Tibial artery (tissue), 4 donors: Measurements from ENCODE around the gene KREMEN1.
"Not testable (repeated sequence)": the region's sequence is repeated elsewhere in the genome, so short reads cannot be mapped to it uniquely, and the experiment has no call there.

Experiments used
- DNase-seq, 2 donors: peaks; one replicate each; pipeline ENCODE4 v3.0.0-alpha.2; 2019
- H3K27ac ChIP-seq, 2 donors: fragments of 200-600 bp; sonication (generic) in 1 of 2; 1 replicate in 1 of 2; 2 replicates in 1 of 2; pipeline ENCODE4 v1.5.1; 2018 to 2019; ENCODE audit warnings: mild to moderate bottlenecking in 1 of 2
- H3K27me3 ChIP-seq, 2 donors: fragments of 200-600 bp; sonication (generic) in 1 of 2; one replicate each; pipeline versions ENCODE4 v1.5.1 to v1.6.0; 2016 to 2019
- H3K36me3 ChIP-seq, 3 donors: fragments of 200-600 bp; sonication (generic) in 2 of 3; one replicate each; pipeline ENCODE4 v1.5.1; 2016 to 2019; ENCODE audit warnings: mild to moderate bottlenecking in 2 of 3
- H3K4me1 ChIP-seq, 4 donors: fragments of 200-600 bp; sonication (generic) in 2 of 4; 1 replicate in 3 of 4; 2 replicates in 1 of 4; pipeline ENCODE4 v1.5.1; 2016 to 2019
- H3K4me3 ChIP-seq, 2 donors: fragments of 200-600 bp; sonication (generic) in 1 of 2; 1 replicate in 1 of 2; 2 replicates in 1 of 2; pipeline ENCODE4 v1.5.1; 2018 to 2019; ENCODE audit warnings: mild to moderate bottlenecking in 2 of 2
- H3K9me3 ChIP-seq, 3 donors: fragments of 200-600 bp; sonication (generic) in 1 of 3; one replicate each; pipeline ENCODE4 v1.5.1; 2016 to 2019
- intact Hi-C: fragments of 100-400 bp; cut with DNase I; formaldehyde crosslinking; loops from one replicate; pipeline ENCODE4 v1.15.0; 2023; ENCODE audit warnings: low total_unique reads
- TF ChIP-seq, protein P1 (sequence below), 2 experiments: fragments of 200-600 bp in 1 of 2; fragments of 450-650 bp in 1 of 2; IDR thresholded peaks; one replicate each; pipeline ENCODE4 v1.5.1; 2017 to 2019; ENCODE audit warnings: antibody characterized with exemption in 2 of 2, mild to moderate bottlenecking in 1 of 2, moderate library complexity in 1 of 2

The KREMEN1 gene

DNA sequence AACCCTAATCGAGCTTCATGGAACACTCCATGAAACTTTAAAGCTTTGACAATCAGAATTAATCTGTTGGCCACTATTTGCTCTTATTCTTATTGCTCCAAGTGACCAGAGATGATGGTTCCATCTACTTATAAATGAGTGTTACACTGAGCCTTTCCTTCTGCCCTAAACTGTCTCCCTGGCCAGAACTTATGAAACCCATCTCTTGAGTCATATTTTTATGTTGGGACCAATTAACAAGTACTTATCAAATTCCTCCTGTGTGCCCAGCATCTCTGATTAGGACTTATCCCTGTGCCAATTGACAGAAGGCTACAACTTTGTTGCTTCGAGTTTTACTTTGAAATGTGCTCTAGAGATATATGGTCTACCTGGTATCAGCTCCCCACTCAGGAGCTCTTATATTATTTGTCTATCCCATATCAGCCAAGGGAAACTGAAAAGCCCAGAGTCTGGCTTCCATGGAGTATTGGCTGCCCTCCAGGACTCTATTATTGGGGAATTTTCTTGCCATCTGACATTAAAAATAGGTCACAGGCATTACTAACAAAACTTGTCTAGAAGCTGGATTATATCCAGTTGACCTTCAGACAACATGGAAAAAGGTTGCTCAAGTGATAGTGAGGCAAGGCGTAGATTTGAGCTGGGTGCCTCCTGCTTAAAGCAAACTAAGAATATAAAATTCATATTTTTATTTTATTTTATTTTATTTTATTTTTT is 8.8 kb downstream of the KREMEN1 start:
- Histone ChIP-seq H3K9me3 (no peaks in the 10 kb centered on the region), H3K4me1 (no peaks in the 10 kb centered on the region), H3K4me3 (no peak overlapping the region), H3K27me3 (no peaks in the 10 kb centered on the region), H3K36me3 (no peaks in the 10 kb centered on the region), H3K27ac (no peak overlapping the region)
- no peak for DNase-seq
- intact Hi-C loops, result no loop called here
- TF ChIP-seq, protein P1, sequence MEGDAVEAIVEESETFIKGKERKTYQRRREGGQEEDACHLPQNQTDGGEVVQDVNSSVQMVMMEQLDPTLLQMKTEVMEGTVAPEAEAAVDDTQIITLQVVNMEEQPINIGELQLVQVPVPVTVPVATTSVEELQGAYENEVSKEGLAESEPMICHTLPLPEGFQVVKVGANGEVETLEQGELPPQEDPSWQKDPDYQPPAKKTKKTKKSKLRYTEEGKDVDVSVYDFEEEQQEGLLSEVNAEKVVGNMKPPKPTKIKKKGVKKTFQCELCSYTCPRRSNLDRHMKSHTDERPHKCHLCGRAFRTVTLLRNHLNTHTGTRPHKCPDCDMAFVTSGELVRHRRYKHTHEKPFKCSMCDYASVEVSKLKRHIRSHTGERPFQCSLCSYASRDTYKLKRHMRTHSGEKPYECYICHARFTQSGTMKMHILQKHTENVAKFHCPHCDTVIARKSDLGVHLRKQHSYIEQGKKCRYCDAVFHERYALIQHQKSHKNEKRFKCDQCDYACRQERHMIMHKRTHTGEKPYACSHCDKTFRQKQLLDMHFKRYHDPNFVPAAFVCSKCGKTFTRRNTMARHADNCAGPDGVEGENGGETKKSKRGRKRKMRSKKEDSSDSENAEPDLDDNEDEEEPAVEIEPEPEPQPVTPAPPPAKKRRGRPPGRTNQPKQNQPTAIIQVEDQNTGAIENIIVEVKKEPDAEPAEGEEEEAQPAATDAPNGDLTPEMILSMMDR (IDR thresholded peaks at IDR 0.05), result no peak

DNA sequence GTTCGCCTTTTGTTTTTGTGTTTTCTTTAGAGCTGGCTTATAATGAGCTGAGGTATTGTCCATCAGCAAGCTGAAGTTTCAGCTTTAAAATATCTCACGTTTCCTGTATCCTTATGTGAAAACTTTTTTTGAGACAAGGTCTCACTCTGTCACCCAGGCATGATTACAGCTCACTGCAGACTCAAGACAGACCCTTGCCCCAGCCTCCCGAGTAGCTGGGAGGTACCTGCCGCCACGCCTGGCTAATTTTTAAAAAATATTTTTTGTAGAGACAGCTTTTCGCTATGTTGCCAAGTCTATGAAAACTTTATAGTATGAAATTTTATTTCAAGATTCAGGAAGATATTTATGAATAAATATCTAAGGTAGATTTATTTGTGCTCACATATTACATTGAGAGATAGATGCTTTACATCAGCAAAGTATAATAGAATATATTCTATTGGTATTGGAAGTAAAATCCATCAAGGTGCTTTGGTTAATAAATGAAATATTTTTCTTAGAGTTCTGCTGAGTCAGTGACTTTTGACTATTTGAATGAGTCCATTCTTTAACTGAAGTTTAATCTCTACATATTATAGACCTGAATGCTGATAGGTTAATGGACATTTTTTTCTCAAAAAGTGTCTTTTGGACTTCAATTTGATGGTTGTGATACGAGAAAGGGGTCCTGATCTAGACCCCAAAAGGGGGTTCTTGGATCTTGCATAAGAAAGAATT is 10.2 kb downstream of the KREMEN1 start:
- H3K27me3 ChIP-seq, result no peaks in the 10 kb centered on the region
- no peak overlapping the region for H3K27ac ChIP-seq
- TF ChIP-seq, protein P1 (IDR thresholded peaks at IDR 0.05), result no peak
- H3K4me3 ChIP-seq, result no peak overlapping the region
- no peak for DNase-seq
- intact Hi-C loops, result no loop called here
- no peaks in the 10 kb centered on the region for H3K36me3 ChIP-seq
- H3K4me1 ChIP-seq, result no peaks in the 10 kb centered on the region
- H3K9me3 ChIP-seq, result no peaks in the 10 kb centered on the region

DNA sequence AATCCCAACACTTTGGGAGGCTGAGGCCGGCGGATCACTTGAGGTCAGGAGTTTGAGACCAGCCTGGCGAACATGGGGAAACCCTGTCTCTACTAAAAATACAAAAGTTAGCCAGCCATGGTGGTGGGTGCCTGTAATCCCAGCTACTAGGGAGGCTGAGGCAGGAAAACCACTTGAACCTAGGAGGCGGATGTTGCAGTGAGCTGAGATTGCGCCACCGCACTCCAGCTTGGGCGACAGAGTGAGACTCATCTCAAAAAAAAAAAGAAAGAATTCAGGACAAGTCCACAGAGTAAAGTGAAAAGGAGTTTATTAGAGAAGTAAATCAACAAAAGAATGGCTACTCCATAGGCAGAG is 10.7 kb downstream of the KREMEN1 start:
- intact Hi-C loops, result not testable (repeated sequence)

DNA sequence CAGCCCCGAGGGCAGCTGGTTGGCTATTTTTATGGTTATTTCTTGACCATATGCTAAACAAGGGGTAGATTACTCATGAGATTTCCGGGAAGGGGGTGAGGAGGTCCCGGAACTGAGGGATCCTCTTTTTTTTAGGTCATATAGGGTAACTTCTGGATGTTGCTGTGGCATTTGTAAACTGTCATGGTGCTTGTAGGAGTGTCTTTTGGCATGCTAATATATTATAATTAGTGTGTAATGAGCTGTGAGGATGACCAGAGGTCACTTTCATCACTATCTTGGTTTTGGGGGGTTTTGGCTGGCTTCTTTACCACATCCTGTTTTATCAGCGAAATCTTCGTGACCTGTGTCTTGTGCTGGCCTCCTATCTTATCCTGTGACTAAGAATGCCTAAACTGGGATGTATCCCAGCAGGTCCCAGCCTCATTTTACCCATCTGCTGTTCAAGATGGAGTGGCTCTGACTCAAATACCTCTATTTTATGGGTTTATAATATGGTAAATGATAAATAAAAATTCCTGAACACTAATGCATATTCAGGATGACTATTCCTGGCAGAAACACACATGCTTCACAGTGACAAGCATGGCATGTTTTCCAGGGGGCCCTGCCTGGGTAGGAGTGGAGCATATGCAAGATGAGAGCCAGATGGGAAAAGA is 11.2 kb downstream of the KREMEN1 start:
- intact Hi-C loops, result no loop called here
- no peak overlapping the region for H3K27ac ChIP-seq
- H3K36me3 ChIP-seq, result no peaks in the 10 kb centered on the region
- no peak overlapping the region for H3K4me3 ChIP-seq
- no peaks in the 10 kb centered on the region for H3K27me3 ChIP-seq
- DNase-seq, result no peak
- TF ChIP-seq, protein P1 (IDR thresholded peaks at IDR 0.05), result no peak
- H3K4me1 ChIP-seq, result no peaks in the 10 kb centered on the region
- H3K9me3 ChIP-seq, result no peaks in the 10 kb centered on the region

More for the DNA sequence above, 10.7 kb downstream of the KREMEN1 start:
- not testable (repeated sequence) for DNase-seq, H3K36me3 ChIP-seq, H3K9me3 ChIP-seq, H3K4me3 ChIP-seq, H3K4me1 ChIP-seq, H3K27ac ChIP-seq, H3K27me3 ChIP-seq

DNA sequence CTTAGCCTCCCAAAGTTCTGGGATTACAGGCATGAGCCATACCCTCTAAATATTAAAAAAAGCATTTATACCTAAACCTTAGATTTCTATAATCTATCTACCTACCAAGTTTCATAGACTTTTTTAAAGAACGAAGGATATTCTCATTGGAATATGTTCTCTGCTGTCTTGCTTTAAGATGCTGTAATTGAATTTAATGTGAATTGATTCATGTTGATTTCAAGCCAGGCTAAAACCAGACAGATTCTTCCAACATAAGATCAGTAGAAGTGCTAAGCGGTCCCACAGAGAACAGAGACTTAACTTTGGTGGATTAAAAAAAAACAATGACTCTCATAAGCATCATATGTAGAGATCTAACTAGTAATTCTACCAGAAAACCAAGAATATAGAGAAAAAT is 14.2 kb downstream of the KREMEN1 start:
- intact Hi-C loops, result no loop called here
- H3K27me3 ChIP-seq, result no peaks in the 10 kb centered on the region
- H3K36me3 ChIP-seq, result no peaks in the 10 kb centered on the region
- no peak for DNase-seq
- H3K4me1 ChIP-seq, result no peaks in the 10 kb centered on the region
- TF ChIP-seq, protein P1 (IDR thresholded peaks at IDR 0.05), result no peak
- H3K9me3 ChIP-seq, result no peaks in the 10 kb centered on the region
- no peak overlapping the region for H3K27ac ChIP-seq
- no peak overlapping the region for H3K4me3 ChIP-seq

DNA sequence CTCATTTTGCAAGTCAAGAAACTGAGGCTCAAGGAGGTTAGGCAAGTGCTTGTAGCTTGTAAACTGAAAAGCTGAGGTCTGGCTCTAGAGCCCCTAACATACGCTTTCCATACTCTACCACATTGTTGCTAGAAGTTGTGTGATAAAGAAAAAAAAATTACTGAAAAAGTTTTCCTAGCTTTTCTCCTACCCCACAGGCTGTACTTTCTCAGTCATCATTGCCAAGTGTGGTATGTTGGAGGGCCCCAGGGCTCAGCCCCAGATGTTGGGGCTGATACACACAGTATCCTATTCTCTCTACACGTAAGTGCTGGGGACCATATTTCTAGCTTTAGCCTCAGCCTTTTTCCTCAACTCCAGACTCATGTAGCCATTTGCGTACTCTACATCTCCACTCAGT is 16.0 kb downstream of the KREMEN1 start:
- H3K4me1 ChIP-seq, result peaks cover 0 to 5% (median 2%) of the 10 kb centered on the region in 4 donors
- no peaks in the 10 kb centered on the region for H3K27me3 ChIP-seq
- DNase-seq, result no peak
- TF ChIP-seq, protein P1 (IDR thresholded peaks at IDR 0.05), result no peak
- no peaks in the 10 kb centered on the region for H3K9me3 ChIP-seq
- no peak overlapping the region for H3K27ac ChIP-seq
- intact Hi-C loops, result no loop called here
- no peak overlapping the region for H3K4me3 ChIP-seq
- H3K36me3 ChIP-seq, result no peaks in the 10 kb centered on the region
